ENCODE measurements around the gene TRABD.

TRABD gene

DNA sequence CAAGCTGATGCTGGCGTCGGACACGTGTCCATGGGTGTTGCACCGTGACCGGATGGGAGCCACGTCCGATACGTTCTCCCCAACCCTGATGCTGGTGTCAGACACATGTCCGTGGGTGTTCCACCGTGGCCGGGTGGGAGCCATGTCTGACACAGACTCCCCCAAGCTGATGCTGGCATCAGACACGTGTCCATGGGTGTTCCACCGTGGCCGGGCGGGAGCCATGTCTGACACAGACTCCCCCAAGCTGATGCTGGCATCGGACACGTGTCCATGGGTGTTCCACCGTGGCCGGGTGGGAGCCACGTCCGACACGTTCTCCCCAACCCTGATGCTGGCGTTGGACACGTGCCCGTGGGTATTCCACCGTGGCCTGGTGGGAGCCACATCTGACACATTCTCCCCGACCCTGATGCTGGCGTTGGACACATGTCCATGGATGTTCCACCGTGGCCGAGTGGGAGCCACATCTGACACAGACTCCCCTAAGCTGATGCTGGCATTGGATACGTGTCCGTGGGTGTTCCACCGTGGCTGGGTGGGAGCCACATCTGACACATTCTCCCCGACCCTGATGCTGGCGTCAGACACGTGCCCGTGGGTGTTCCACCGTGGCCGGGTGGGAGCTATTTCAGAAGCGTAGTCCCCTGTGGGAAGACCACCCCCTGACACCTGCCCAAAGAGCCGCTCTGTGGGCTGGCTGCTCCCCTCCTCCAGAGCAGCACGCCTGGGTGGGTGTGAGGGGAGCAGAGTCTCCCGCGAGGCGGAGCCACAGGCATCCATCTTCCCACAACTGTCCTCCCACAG is 35.1 kb downstream of the TRABD start:
- DNase-seq, result no peak

GRCh38 chr22:50221410-50222300 is 35.9 kb downstream of the TRABD start:
- no peak for DNase-seq

GRCh38 chr22:50222508-50222907 is 36.8 kb downstream of the TRABD start:
- DNase-seq, result no peak

GRCh38 chr22:50224071-50224470 is 38.4 kb downstream of the TRABD start:
- no peak for DNase-seq

DNA sequence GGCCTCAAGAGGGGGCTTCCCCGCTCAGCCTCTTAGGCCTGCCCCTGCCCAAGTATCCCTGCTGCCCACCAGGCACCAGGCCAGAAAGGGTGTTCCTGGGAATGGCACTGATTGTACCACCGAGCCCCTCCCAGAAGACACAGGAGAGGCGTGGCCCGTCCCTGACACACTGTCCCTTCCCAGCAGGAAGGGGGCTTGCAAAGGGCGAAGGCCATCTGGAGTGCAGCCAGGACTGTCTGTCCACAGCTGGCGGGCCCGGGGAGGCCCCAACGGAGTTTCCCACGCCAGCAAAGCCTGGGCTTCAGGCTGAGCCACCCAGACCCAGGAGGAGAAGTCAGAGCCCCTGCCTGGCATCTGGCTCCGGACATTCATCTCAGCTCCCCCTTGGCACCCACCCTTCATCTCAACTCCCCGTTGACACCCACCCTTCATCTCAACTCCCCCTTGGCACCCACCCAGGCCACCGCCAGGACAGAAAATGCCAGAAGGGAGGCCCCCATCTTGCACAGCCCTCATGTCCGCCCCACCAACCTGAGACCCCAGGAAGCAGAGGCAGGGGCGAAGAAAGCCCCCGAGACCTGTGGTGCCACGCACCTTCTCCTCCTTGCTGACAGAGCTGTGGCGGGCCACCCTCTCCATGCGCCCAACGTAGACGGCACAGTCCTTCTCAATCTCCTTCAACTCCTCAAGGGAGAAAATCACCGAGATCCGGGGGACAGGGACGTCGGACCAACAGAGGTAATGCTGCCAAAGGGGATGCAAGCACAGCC is 39.7 kb downstream of the TRABD start:
- no peak for DNase-seq

DNA sequence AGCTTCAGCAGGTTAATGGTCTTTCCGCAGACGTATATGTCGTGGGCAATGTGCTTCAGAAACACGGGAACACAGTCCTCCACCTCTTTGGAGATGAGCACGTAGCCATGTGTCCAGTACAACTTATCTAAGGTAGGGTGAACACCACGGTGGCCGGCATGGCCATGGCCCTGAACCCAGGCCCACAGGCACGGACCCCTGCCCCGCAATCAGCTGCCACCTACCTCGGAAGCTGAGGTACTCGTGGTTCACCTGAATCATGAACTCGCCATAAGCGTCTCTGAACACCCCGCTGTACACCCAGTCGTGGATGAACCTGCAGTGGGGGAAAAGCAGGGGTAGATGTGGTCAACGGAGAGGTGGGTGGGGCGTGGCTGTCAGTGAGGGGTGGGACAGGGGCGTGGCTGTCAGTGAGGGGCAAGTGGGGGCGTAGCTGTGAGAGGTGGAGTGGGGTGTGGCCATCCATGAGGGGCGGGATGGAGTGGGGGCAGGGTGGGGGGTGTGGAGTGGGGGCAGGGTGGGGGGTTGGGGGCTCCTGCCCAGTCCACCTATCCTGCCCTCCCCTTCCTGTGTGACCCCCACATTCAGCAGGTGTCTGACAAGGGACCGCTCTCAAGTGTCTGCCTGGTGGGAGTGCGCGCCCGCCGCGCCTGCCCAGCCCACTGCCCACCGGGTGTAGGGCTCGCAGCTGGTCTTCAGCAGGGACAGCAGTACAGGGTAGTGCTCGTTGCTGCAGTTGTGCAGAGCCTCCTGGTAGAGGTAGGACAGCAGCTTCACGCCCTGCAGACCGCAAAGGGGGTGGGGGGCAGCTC is 40.6 kb downstream of the TRABD start:
- DNase-seq, result no peak

DNA sequence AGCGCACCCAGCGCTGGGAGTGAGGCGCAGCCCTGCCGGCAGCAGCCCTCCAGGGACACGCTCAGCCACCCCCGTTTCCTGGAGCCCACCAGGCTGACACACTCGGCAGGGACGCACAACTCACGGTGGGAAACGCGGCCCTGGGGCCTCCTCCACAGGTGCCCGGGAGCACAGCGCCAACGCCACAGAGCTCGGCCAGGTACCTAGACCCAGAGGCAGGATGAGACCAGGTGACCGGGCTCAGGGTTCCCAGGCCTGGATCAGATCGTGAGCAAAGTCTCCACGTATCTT is 41.1 kb downstream of the TRABD start:
- DNase-seq, result no peak

DNA sequence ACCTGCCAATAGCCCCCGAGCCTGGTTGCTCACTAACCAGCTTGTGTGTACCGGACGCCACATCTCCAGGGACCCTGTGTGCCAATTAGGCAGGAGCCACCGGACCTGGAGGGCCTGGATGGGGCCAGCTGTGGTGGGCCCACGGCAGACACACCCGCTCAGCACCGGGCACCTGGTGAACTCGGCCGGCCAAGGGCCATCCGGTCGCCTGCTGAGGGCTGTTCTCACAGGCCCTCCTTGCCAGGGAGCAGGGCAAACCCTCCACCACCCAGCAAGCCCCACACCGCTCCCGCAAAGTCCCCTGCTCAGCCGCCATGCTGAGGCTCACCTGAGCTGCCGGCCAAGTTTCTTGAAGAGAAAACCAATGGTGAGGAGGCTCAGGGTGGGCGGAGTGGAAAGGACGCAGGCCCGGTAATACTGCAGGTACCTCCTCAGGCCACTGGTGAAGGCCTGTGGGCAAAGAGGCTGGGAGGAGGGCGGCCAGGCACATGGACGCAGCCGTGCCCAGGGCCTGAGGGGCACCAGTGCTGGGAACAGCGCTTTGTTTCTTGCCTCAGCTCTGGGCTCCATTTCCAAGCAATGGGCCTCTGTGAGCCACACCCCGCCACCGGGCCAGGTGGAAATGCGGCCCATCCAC is 42.0 kb downstream of the TRABD start:
- DNase-seq, result no peak

- no peak for DNase-seq
Measured at GRCh38 chr22:50228366-50228765, 42.7 kb downstream of the TRABD start.

- no peak for DNase-seq
Measured at GRCh38 chr22:50229370-50229769, 43.7 kb downstream of the TRABD start.

DNA sequence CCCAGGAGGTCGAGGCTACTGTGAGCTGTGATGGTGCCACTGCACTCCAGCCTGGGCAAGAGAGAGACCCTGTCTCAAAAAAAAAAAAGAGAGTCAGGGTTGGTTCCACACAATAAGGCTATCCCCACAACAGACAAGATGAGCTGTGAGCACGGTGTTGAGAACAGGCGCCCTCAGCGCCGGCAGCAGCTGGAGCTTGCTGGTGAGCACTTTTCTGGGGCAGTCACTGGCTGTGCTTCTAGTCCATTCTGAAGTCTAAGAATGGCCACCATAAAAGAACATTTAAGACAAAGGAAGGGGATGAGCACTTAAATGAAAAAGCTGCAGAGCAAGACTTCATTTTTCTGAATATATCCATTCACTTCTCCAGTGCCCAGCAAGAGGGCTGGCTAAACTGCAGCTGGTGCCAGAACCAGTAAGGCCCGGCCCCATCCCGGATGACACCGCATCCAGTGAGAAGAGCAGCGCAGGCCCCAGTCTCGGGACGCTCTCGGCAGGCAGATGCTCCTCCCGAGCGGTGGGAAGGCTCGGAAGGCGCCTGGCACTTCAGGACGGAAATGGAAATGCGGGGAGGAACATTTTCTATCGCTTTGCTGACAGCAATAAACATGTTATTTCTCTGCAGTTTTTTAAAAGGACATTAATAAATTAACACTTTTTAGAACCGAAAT is 46.9 kb downstream of the TRABD start:
- no peak for DNase-seq

DNA sequence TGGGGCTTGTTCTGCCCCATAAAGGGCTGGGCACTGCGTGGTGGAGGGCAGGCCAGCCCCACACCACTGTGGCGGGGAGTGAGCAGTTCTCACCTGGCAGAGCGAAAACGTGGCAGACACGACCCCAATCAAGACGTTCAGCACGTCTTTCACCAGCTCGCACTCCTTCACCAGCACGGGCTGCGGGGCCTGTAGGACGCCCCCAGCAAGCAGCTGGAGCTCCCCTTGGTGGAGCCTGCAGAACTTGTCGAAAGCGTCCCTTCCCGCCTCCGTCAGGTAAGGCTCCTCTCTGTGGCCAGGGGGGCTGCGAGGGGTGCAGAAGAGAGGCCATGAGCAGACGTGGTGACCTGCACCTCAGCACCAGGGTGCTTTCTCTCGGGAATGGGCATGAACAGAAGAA is 47.5 kb downstream of the TRABD start:
- no peak for DNase-seq

DNA sequence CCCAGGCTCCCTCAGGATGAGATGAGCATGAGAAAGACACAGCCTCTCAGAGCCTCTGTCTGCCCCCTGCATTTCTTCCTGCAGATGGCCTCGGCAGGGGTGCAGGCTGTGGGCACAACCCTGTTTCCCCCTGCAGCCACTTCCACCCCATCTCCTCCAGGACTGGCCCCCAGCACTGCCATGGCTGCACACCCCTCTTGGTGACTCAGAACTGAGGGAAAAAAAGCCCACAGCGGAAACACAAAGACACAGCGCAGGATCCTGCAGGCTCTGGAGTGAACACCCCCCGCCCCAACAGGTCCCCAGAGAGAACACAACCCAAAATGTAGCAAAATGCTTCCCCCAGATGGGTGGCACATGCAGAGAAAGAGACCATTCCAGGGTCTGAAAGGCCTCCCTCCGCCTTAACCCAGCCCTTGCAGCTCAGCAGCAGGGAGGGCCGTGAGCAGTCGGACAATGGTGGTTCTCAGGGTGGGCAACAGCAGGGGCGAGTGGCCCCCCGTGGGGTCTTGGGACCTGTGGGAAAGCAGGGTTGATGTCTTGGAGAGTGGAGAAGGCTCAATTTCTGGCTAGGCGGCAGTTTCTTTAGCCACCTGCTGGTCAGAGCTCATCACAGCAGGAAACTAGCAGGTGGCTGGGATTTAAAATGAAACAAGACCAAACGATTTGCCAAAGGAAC is 51.2 kb downstream of the TRABD start:
- no peak for DNase-seq

- DNase-seq, result no peak
Measured at GRCh38 chr22:50238755-50239154, 53.0 kb downstream of the TRABD start.

GRCh38 chr22:50242406-50242949 is 56.8 kb downstream of the TRABD start:
- DNase-seq, result no peak

DNA sequence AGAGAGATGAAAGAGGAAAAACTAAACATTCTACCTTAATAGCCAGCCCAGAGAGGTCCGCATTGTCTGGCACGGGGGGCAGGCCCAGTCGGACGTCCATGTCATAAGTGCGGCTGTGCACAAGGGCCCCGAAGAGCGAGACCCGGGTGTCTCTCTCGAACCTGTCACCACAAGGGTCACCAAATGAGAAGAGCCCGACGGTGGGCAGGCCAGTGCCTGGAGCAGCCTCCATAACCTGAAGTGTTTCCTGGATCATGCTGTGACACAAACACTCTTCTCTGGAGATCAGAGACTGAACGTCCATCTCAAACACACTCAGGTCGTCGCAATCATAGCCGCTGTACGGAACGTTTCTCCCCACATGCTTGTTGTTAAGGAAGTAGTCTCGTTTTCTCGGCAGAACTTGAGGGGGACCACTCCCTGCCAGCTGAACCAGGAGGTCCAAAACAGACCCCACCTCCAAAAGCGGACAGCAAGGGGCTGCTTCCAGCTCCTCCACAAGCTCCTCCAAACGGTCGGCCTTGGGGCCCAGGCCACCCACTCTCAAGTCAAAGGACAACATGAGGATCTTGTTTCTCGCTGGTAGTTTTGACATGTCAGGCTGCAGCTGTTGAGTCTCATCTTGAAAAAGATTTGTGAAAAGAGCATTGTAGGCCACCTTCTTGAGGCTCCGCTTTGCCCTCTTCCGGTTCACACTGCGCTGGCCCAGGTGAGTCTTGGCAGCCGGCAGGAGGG is 58.1 kb downstream of the TRABD start:
- DNase-seq, result no peak

DNA sequence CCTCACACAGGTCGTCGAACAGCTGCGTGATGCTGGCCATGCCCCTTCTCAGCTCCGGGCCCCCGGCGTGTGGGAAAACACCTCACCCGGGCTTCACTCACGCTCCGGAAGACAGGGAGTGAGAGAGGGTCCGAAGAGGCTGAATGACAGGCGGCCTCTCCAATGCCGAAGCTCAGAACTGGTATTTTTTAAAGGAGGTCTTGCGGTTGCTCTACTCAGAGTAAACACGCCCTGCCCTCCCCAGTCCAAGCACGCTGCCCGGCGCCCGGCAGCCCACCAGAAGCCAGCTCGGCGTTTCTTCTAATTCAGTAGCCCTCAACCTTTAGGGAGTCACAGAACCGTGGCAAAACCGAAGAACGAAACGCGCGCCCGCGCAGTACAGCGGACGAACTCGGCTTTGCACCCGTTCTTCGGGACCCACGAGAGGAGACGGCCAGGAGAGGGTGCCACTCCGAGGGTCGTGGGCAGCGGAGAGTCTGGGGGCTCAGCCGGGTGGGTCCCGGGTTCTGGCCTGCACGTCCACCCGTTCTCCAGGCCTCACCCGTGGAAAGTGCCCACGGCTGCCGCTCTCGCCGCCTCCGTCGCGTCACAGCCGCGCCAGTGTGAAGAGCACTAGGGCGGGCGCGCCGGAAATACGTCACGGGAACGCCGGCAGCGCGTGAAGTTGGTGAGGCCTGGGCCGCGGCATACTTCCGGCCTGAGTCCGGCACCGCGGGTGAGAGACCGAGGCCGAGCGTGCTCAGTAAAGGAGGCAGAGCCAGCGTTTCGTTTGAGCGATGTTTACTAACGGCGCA is 58.9 kb downstream of the TRABD start, which contains the start of gene TUBGCP6:
TSS of gene TUBGCP6 (minus strand) at position 604 of the 794 bp plus-strand sequence. CDS start at position 40, 564 bp downstream.
- DNase-seq, result peak; percentile 93 to 95

DNA sequence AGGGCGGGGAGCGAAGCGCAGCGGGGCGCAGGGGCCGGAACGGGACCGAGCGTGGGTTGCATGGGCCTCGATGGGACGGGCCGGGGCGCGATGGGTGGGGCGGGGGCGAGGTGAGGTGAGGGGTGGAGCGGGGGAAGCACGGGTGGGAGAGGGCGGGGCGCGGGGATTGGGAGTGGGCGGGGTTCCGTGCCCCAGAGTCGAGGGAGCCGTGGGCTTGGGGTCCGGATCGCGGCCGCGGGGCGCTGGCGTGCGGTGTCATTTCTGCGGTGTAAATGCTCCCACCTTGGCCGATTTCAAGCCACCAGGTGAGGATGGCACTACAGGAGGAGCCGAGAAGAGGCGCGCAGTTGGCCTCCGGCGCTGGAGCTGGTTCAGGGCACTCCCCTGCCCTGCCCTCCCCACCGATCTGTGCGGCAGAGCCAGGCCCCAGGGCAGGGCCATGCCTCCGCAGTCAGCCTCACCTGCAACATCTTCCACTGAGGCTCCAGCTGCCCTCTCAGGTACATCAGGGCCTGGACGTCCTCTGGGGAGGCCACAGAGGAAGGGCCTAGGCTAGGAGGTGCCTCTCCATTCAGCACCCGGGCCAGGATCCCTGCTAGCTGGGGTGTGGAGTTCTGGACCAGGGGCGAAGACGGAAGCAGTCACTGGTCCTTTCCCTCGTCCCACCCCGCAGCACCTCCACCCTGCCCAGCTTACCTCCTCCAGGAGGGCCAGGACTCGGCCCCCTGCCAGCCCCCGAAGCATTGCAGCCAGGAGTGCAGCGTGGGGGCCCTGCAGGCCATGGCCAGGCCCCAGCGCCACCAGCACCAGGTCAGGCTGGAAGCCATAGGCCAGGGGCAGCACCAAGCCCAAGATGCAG is 59.7 kb downstream of the TRABD start:
- DNase-seq, result no peak
